Gastrocnemius medialis (tissue), 4 donors: Measurements from ENCODE around the gene UCP3. TPM values are rescaled to one million over a fixed set of nuclear protein-coding genes. Genes with fewer than 3 reads are reported as not detected.
"Not testable (repeated sequence)": the region's sequence is repeated elsewhere in the genome, so short reads cannot be mapped to it uniquely, and the experiment has no call there.

Experiments
- ATAC-seq, 2 donors: fragments of 150-250 bp; one replicate each; pipeline ENCODE4 v1.9.1; 2016
- DNase-seq, 2 donors: peaks; one replicate each; pipeline ENCODE4 v3.0.0-alpha.2; 2019
- H3K27ac ChIP-seq, 4 donors: fragments of 200-600 bp; sonication (generic); 1 replicate in 1 of 4; 2 replicates in 3 of 4; pipeline ENCODE4 v1.5.1; 2016 to 2018; ENCODE audit warnings: mild to moderate bottlenecking in 2 of 4, moderate library complexity in 1 of 4
- H3K27me3 ChIP-seq, 3 donors: fragments of 200-600 bp; sonication (generic) in 2 of 3; 1 replicate in 1 of 3; 2 replicates in 2 of 3; pipeline versions ENCODE4 v1.5.1 to v1.6.0; 2016 to 2019; ENCODE audit warnings: mild to moderate bottlenecking in 1 of 3, moderate library complexity in 1 of 3
- H3K36me3 ChIP-seq, 2 donors: fragments of 200-600 bp; sonication (generic) in 1 of 2; one replicate each; pipeline ENCODE4 v1.5.1; 2017 to 2018
- H3K4me1 ChIP-seq, 2 donors: fragments of 200-600 bp; sonication (generic) in 1 of 2; one replicate each; pipeline ENCODE4 v1.5.1; 2016 to 2017; ENCODE audit warnings: mild to moderate bottlenecking in 2 of 2
- H3K4me3 ChIP-seq, 4 donors: fragments of 200-600 bp; sonication (generic) in 3 of 4; 1 replicate in 1 of 4; 2 replicates in 3 of 4; pipeline ENCODE4 v1.5.1; 2016 to 2019; ENCODE audit warnings: mild to moderate bottlenecking in 2 of 4
- H3K9me3 ChIP-seq, 3 donors: fragments of 200-600 bp; sonication (generic) in 2 of 3; 1 replicate in 1 of 3; 2 replicates in 2 of 3; pipeline ENCODE4 v1.5.1; 2016 to 2019
- CTCF ChIP-seq, 5 experiments: fragments of 450-650 bp in 3 of 5; fragments of 200-600 bp in 2 of 5; sonication (generic) in 2 of 5; IDR thresholded peaks in 4 of 5; conservative IDR thresholded peaks in 1 of 5; 1 replicate in 4 of 5; 2 replicates in 1 of 5; pipeline ENCODE4 v1.5.1; 2016 to 2019; ENCODE audit warnings: antibody characterized with exemption in 5 of 5, mild to moderate bottlenecking in 3 of 5, moderate library complexity in 3 of 5
- POLR2A ChIP-seq, 2 donors: fragments of 450-650 bp; IDR thresholded peaks; one replicate each; pipeline ENCODE4 v1.6.1; 2017; ENCODE audit warnings: antibody characterized with exemption in 2 of 2, mild to moderate bottlenecking in 2 of 2, moderate library complexity in 2 of 2
- in situ Hi-C, 4 donors: fragments of 200-750 bp; cut with MboI; loops; one replicate each; pipeline versions ENCODE4 v1.15.0 to v1.8.0; 2017; ENCODE audit warnings: low sequenced_read_pairs in 4 of 4
- intact Hi-C: fragments of 100-400 bp; cut with DNase I; formaldehyde crosslinking; loops from one replicate; pipeline ENCODE4 v1.15.1; 2023; ENCODE audit warnings: low total_unique reads
- total RNA-seq, 4 donors: library from RNA; depleted of rRNA; stranded (reverse); fragments of >200 nt; gene quantifications; one replicate each; pipeline versions ENCODE4 v1.1.0 to v1.2.3, GENCODE V29; 2016

Gene UCP3
- total RNA-seq, 4 donors from 2014 or later, result 489 to 938 (median 679) TPM

GRCh38 chr11:73995247-73995646 is 13.6 kb downstream of the UCP3 start:
- DNase-seq (no peak), ATAC-seq (no peak)
- Histone ChIP-seq H3K4me1 (no peaks in the 10 kb centered on the region), H3K9me3 (no peaks in the 10 kb centered on the region), H3K4me3 (no peak overlapping the region), H3K36me3 (peaks cover 0 to 3% of the 10 kb centered on the region in 2 donors), H3K27ac (no peak overlapping the region), H3K27me3 (no peaks in the 10 kb centered on the region)
- intact Hi-C loops (no loop called here), in situ Hi-C loops (no loop called here)
- no peak for TF ChIP-seq POLR2A (IDR thresholded peaks at IDR 0.05)
- TF ChIP-seq CTCF (IDR thresholded peaks at IDR 0.05 in 4 of 5, conservative IDR thresholded peaks at IDR 0.05 in 1 of 5), result no peak

GRCh38 chr11:73991471-73992006 is 17.3 kb downstream of the UCP3 start:
- H3K27me3 ChIP-seq, result no peaks in the 10 kb centered on the region

DNA sequence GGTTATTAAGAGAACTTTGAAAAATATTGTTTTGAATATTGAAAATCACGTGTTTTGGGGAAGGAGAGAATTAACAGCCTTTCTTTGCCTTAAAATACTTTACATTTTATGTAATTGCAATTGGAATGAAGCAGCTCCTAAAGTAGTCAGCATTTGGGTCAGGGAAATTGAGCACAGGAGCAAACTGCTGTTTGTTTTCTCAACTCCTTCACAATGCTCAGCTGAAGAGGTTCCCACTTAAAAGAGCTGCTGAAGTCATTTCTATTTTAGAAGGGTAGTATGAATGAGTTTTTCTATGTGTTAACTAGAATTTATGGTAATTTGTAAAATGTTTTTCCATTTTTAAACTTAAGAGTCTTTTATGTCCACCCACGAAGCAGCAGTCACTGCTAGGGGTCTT is 18.2 kb downstream of the UCP3 start:
- DNase-seq (no peak), ATAC-seq (no peak)
- TF ChIP-seq POLR2A (IDR thresholded peaks at IDR 0.05) (no peak), CTCF (IDR thresholded peaks at IDR 0.05 in 4 of 5, conservative IDR thresholded peaks at IDR 0.05 in 1 of 5) (no peak)
- intact Hi-C loops, result no loop called here
- H3K4me3 ChIP-seq, result no peak overlapping the region
- in situ Hi-C loops, result no loop called here
- no peaks in the 10 kb centered on the region for H3K9me3 ChIP-seq
- H3K4me1 ChIP-seq, result no peaks in the 10 kb centered on the region
- H3K27ac ChIP-seq, result no peak overlapping the region
- H3K36me3 ChIP-seq, result no peaks in the 10 kb centered on the region
- H3K27me3 ChIP-seq, result no peaks in the 10 kb centered on the region

More at GRCh38 chr11:73991471-73992006, 17.3 kb downstream of the UCP3 start:
- intact Hi-C loops (no loop called here), in situ Hi-C loops (no loop called here)
- Histone ChIP-seq H3K9me3 (no peaks in the 10 kb centered on the region), H3K36me3 (no peaks in the 10 kb centered on the region), H3K27ac (no peak overlapping the region), H3K4me3 (no peak overlapping the region), H3K4me1 (no peaks in the 10 kb centered on the region)
- no peak for TF ChIP-seq POLR2A (IDR thresholded peaks at IDR 0.05)
- TF ChIP-seq CTCF (IDR thresholded peaks at IDR 0.05 in 4 of 5, conservative IDR thresholded peaks at IDR 0.05 in 1 of 5), result no peak
- DNase-seq, result peak in 1 of 2 donors; percentile 8
- ATAC-seq, result no peak

GRCh38 chr11:73989156-73989555 is 19.7 kb downstream of the UCP3 start:
- H3K9me3 ChIP-seq, result no peaks in the 10 kb centered on the region
- in situ Hi-C loops, result no loop called here
- peak in 1 of 2 donors; percentile 3 for DNase-seq
- H3K36me3 ChIP-seq, result no peaks in the 10 kb centered on the region
- H3K4me1 ChIP-seq, result peaks cover 6 to 7% of the 10 kb centered on the region in 2 donors
- H3K27ac ChIP-seq, result no peak overlapping the region
- H3K27me3 ChIP-seq, result no peaks in the 10 kb centered on the region
- no peak for ATAC-seq
- H3K4me3 ChIP-seq, result no peak overlapping the region
- TF ChIP-seq CTCF (IDR thresholded peaks at IDR 0.05 in 4 of 5, conservative IDR thresholded peaks at IDR 0.05 in 1 of 5) (no peak), POLR2A (IDR thresholded peaks at IDR 0.05) (no peak)
- intact Hi-C loops, result no loop called here

DNA sequence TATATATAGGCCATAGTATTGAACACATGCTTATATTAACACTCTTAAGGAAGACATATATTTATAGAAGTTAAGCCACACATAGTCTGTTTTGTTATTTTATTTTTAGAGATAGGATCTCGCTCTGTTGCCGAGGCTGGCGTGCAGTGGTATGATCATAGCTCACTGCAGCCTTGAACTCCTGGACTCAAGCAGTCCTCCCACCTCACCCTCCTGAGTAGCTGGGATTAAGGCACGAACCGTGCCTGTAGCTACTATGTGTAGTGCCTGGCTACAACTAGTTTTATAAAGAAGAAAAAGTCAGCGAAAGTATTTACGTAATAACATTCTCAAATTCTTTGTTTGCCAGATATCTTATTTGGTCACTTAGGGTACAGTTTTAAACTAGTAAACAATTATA is 20.7 kb downstream of the UCP3 start:
- in situ Hi-C loops, result no loop called here
- Histone ChIP-seq H3K36me3 (no peaks in the 10 kb centered on the region), H3K4me3 (no peak overlapping the region), H3K27ac (no peak overlapping the region), H3K9me3 (no peaks in the 10 kb centered on the region), H3K4me1 (peaks cover 12 to 13% of the 10 kb centered on the region in 2 donors), H3K27me3 (no peaks in the 10 kb centered on the region)
- intact Hi-C loops, result no loop called here
- no peak for ATAC-seq
- no peak for TF ChIP-seq POLR2A (IDR thresholded peaks at IDR 0.05)
- no peak for TF ChIP-seq CTCF (IDR thresholded peaks at IDR 0.05 in 4 of 5, conservative IDR thresholded peaks at IDR 0.05 in 1 of 5)
- no peak for DNase-seq

GRCh38 chr11:73985661-73986060 is 23.2 kb downstream of the UCP3 start:
- H3K4me1 ChIP-seq, result peaks cover 12 to 28% of the 10 kb centered on the region in 2 donors
- DNase-seq, ATAC-seq, H3K4me3 ChIP-seq, H3K9me3 ChIP-seq, intact Hi-C loops, H3K36me3 ChIP-seq, H3K27me3 ChIP-seq, in situ Hi-C loops, H3K27ac ChIP-seq: not testable (repeated sequence)
